SK-N-SH treated with all-trans-retinoic acid at 6 μM for 48 hours (cell line): ENCODE data around the gene EDIL3.

Experiments
- ATAC-seq: fragments of 200-7000 bp; cut with Tn5 transposase; 3 replicates; pipeline ENCODE4 v1.9.1; 2020; ENCODE audit warnings: mild to moderate bottlenecking, moderate library complexity
- BACH2 ChIP-seq: fragments of 250-450 bp; sonication (Bioruptor Pico); IDR thresholded peaks from 2 replicates; pipeline ENCODE4 v1.9.0; 2021; ENCODE audit warnings: mild to moderate bottlenecking, borderline replicate concordance
- CSDC2 ChIP-seq: fragments of 250-450 bp; sonication (Bioruptor Pico); IDR thresholded peaks from 2 replicates; pipeline ENCODE4 v1.5.0; 2020; ENCODE audit warnings: mild to moderate bottlenecking, moderate library complexity
- GLIS3 ChIP-seq: fragments of 250-450 bp; sonication (Bioruptor Pico); IDR thresholded peaks from 2 replicates; pipeline ENCODE4 v1.5.0; 2020; ENCODE audit warnings: mild to moderate bottlenecking, moderate library complexity
- ISL1 ChIP-seq: fragments of 250-450 bp; sonication (Bioruptor Pico); IDR thresholded peaks from 2 replicates; pipeline ENCODE4 v2.1.2; 2022; ENCODE audit warnings: mild to moderate bottlenecking, moderate library complexity
- OSR1 ChIP-seq: fragments of 250-450 bp; sonication (Bioruptor Pico); IDR thresholded peaks from 2 replicates; pipeline ENCODE4 v1.8.0; 2022; ENCODE audit warnings: moderate library complexity, mild to moderate bottlenecking, inconsistent platforms
- PPARA ChIP-seq: fragments of 250-450 bp; sonication (Bioruptor Pico); IDR thresholded peaks from 2 replicates; pipeline ENCODE4 v1.5.0; 2020; ENCODE audit warnings: mild to moderate bottlenecking, borderline replicate concordance
- SNAI2 ChIP-seq: fragments of 250-450 bp; sonication (Bioruptor Pico); IDR thresholded peaks from 2 replicates; pipeline ENCODE4 v1.5.0; 2020; ENCODE audit warnings: mild to moderate bottlenecking, moderate library complexity
- TCF4 ChIP-seq: fragments of 250-450 bp; sonication (Bioruptor Pico); IDR thresholded peaks from 2 replicates; pipeline ENCODE4 v1.8.0; 2021; ENCODE audit warnings: mild to moderate bottlenecking, moderate library complexity, borderline replicate concordance
- TOX ChIP-seq: fragments of 250-450 bp; sonication (Bioruptor Pico); IDR thresholded peaks from 2 replicates; pipeline ENCODE4 v1.8.0; 2021; ENCODE audit warnings: mild to moderate bottlenecking, moderate library complexity, borderline replicate concordance
- ZC3H10 ChIP-seq: fragments of 250-450 bp; sonication (Bioruptor Pico); IDR thresholded peaks from 2 replicates; pipeline ENCODE4 v1.5.1; 2021; ENCODE audit warnings: mild to moderate bottlenecking, moderate library complexity
- ZFP3 ChIP-seq: fragments of 250-450 bp; sonication (Bioruptor Pico); IDR thresholded peaks from 2 replicates; pipeline ENCODE4 v1.5.0; 2020; ENCODE audit warnings: mild to moderate bottlenecking, moderate library complexity
- ZFP30 ChIP-seq: fragments of 450-650 bp; formaldehyde crosslinking; IDR thresholded peaks from 2 replicates; pipeline ENCODE4 v1.5.0; 2022; ENCODE audit warnings: mild to moderate bottlenecking, moderate library complexity
- ZNF70 ChIP-seq: fragments of 450-650 bp; formaldehyde crosslinking; IDR thresholded peaks from 2 replicates; pipeline ENCODE4 v1.5.0; 2020; ENCODE audit warnings: mild to moderate bottlenecking, moderate library complexity
- ZNF8 ChIP-seq: fragments of 450-650 bp; formaldehyde crosslinking; IDR thresholded peaks from 2 replicates; pipeline ENCODE4 v1.5.0; 2020; ENCODE audit warnings: mild to moderate bottlenecking, moderate library complexity
- TF ChIP-seq, protein P1 (sequence below): fragments of 250-450 bp; sonication (Bioruptor Pico); IDR thresholded peaks from 2 replicates; pipeline ENCODE4 v1.5.0; 2020; ENCODE audit warnings: mild to moderate bottlenecking, moderate library complexity
- TF ChIP-seq, protein P2 (sequence below): fragments of 250-450 bp; sonication (Bioruptor Pico); IDR thresholded peaks from 2 replicates; pipeline ENCODE4 v1.8.0; 2020; ENCODE audit warnings: mild to moderate bottlenecking, moderate library complexity, borderline replicate concordance
- TF ChIP-seq, protein P3 (sequence below): fragments of 250-450 bp; sonication (Bioruptor Pico); IDR thresholded peaks from 2 replicates; pipeline ENCODE4 v1.5.1; 2021; ENCODE audit warnings: mild to moderate bottlenecking, moderate library complexity
- TF ChIP-seq, protein P4 (sequence below): fragments of 250-450 bp; sonication (Bioruptor Pico); IDR thresholded peaks from 2 replicates; pipeline ENCODE4 v1.8.0; 2021; ENCODE audit warnings: low read depth, mild to moderate bottlenecking, moderate library complexity, borderline replicate concordance
- TF ChIP-seq, protein P5 (sequence below): fragments of 250-450 bp; sonication (Bioruptor Pico); IDR thresholded peaks from 2 replicates; pipeline ENCODE4 v1.5.1; 2020; ENCODE audit warnings: low read depth, mild to moderate bottlenecking, moderate library complexity

The EDIL3 gene

DNA sequence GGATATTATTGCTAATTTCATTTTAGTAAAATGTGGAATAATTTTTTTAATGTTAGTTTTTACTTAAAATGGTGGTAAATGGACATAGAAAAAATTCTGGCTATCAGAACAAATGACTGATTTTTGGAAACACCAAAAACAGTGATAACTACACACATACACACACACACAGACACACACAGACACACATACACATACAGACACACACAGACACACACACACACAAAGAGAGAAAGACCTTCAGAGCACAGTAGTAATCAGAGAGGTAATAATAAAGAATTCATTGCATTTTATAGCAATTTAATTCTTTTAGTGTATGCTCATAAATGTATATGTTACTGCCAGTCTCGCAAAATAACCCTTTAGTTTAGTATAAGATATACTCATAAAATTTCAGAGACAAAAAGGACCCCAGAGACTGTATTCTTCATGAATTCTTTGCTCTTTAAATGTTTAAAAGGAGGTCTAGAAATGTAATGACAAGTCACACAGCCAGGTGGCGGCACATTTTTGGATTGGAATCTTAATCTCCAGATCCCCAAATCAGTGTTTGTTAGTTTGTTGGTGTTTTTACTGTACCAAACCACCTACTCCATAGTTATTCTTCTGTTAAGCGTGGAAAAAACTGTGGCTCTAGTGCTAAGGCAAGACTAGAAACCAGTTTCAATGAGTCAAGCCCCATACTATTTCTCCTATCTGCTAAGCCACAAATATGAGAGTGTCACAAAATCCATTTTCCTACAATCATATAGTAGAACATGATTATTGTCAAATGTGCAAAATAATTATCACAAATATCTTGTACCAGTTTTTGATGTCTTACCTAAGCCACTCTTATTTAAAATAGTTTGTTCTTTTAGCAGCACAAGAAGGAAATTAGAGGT lies 109.9 kb downstream of the EDIL3 start:
- TF ChIP-seq ZC3H10 (no peak), OSR1 (CRISPR knock-in tag) (no peak)
- peak; percentile 66 for ATAC-seq

DNA sequence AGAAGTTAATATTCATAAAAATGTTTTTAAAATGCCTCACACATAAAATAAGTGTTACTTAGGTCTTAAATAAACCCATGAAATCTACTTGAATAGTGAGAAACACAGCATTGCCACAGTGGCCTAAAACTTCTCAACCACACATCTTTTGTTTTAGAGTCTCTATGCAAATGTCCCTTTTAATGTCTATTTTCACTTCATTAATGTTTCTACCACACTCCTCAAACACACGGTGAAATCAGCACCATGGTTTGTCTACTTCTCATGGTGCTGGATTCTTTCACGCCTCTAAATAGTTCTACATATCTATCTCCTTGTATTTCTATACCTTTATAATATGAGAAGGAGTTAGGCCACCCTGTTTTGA lies 111.2 kb downstream of the EDIL3 start:
- ATAC-seq, result no peak
- TF ChIP-seq ZC3H10, result no peak
- TF ChIP-seq TCF4, result no peak
- no peak for TF ChIP-seq BACH2 (CRISPR knock-in tag)
- TF ChIP-seq, protein P1, sequence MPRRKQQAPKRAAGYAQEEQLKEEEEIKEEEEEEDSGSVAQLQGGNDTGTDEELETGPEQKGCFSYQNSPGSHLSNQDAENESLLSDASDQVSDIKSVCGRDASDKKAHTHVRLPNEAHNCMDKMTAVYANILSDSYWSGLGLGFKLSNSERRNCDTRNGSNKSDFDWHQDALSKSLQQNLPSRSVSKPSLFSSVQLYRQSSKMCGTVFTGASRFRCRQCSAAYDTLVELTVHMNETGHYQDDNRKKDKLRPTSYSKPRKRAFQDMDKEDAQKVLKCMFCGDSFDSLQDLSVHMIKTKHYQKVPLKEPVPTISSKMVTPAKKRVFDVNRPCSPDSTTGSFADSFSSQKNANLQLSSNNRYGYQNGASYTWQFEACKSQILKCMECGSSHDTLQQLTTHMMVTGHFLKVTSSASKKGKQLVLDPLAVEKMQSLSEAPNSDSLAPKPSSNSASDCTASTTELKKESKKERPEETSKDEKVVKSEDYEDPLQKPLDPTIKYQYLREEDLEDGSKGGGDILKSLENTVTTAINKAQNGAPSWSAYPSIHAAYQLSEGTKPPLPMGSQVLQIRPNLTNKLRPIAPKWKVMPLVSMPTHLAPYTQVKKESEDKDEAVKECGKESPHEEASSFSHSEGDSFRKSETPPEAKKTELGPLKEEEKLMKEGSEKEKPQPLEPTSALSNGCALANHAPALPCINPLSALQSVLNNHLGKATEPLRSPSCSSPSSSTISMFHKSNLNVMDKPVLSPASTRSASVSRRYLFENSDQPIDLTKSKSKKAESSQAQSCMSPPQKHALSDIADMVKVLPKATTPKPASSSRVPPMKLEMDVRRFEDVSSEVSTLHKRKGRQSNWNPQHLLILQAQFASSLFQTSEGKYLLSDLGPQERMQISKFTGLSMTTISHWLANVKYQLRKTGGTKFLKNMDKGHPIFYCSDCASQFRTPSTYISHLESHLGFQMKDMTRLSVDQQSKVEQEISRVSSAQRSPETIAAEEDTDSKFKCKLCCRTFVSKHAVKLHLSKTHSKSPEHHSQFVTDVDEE (CRISPR knock-in tag), result no peak
- TF ChIP-seq GLIS3 (CRISPR knock-in tag), result no peak
- no peak for TF ChIP-seq ZNF70 (CRISPR knock-in tag)
- no peak for TF ChIP-seq ISL1 (CRISPR knock-in tag)
- TF ChIP-seq CSDC2 (CRISPR knock-in tag), result no peak
- TF ChIP-seq, protein P2, sequence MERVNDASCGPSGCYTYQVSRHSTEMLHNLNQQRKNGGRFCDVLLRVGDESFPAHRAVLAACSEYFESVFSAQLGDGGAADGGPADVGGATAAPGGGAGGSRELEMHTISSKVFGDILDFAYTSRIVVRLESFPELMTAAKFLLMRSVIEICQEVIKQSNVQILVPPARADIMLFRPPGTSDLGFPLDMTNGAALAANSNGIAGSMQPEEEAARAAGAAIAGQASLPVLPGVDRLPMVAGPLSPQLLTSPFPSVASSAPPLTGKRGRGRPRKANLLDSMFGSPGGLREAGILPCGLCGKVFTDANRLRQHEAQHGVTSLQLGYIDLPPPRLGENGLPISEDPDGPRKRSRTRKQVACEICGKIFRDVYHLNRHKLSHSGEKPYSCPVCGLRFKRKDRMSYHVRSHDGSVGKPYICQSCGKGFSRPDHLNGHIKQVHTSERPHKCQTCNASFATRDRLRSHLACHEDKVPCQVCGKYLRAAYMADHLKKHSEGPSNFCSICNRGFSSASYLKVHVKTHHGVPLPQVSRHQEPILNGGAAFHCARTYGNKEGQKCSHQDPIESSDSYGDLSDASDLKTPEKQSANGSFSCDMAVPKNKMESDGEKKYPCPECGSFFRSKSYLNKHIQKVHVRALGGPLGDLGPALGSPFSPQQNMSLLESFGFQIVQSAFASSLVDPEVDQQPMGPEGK (CRISPR knock-in tag), result no peak
- TF ChIP-seq, protein P3, sequence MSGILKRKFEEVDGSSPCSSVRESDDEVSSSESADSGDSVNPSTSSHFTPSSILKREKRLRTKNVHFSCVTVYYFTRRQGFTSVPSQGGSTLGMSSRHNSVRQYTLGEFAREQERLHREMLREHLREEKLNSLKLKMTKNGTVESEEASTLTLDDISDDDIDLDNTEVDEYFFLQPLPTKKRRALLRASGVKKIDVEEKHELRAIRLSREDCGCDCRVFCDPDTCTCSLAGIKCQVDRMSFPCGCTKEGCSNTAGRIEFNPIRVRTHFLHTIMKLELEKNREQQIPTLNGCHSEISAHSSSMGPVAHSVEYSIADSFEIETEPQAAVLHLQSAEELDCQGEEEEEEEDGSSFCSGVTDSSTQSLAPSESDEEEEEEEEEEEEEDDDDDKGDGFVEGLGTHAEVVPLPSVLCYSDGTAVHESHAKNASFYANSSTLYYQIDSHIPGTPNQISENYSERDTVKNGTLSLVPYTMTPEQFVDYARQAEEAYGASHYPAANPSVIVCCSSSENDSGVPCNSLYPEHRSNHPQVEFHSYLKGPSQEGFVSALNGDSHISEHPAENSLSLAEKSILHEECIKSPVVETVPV (CRISPR knock-in tag), result no peak
- TF ChIP-seq ZNF8 (CRISPR knock-in tag), result no peak
- TF ChIP-seq, protein P4, sequence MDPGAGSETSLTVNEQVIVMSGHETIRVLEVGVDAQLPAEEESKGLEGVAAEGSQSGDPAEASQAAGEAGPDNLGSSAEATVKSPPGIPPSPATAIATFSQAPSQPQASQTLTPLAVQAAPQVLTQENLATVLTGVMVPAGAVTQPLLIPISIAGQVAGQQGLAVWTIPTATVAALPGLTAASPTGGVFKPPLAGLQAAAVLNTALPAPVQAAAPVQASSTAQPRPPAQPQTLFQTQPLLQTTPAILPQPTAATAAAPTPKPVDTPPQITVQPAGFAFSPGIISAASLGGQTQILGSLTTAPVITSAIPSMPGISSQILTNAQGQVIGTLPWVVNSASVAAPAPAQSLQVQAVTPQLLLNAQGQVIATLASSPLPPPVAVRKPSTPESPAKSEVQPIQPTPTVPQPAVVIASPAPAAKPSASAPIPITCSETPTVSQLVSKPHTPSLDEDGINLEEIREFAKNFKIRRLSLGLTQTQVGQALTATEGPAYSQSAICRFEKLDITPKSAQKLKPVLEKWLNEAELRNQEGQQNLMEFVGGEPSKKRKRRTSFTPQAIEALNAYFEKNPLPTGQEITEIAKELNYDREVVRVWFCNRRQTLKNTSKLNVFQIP (CRISPR knock-in tag), result no peak
- no peak for TF ChIP-seq ZFP30 (CRISPR knock-in tag)
- TF ChIP-seq PPARA (CRISPR knock-in tag), result no peak
- no peak for TF ChIP-seq SNAI2 (CRISPR knock-in tag)
- no peak for TF ChIP-seq OSR1 (CRISPR knock-in tag)
- TF ChIP-seq, protein P5, sequence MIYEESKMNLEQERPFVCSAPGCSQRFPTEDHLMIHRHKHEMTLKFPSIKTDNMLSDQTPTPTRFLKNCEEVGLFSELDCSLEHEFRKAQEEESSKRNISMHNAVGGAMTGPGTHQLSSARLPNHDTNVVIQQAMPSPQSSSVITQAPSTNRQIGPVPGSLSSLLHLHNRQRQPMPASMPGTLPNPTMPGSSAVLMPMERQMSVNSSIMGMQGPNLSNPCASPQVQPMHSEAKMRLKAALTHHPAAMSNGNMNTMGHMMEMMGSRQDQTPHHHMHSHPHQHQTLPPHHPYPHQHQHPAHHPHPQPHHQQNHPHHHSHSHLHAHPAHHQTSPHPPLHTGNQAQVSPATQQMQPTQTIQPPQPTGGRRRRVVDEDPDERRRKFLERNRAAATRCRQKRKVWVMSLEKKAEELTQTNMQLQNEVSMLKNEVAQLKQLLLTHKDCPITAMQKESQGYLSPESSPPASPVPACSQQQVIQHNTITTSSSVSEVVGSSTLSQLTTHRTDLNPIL, result no peak
- no peak for TF ChIP-seq TOX (CRISPR knock-in tag)
- no peak for TF ChIP-seq ZFP3 (CRISPR knock-in tag)
- TF ChIP-seq, all 23 proteins: peak for 0

DNA sequence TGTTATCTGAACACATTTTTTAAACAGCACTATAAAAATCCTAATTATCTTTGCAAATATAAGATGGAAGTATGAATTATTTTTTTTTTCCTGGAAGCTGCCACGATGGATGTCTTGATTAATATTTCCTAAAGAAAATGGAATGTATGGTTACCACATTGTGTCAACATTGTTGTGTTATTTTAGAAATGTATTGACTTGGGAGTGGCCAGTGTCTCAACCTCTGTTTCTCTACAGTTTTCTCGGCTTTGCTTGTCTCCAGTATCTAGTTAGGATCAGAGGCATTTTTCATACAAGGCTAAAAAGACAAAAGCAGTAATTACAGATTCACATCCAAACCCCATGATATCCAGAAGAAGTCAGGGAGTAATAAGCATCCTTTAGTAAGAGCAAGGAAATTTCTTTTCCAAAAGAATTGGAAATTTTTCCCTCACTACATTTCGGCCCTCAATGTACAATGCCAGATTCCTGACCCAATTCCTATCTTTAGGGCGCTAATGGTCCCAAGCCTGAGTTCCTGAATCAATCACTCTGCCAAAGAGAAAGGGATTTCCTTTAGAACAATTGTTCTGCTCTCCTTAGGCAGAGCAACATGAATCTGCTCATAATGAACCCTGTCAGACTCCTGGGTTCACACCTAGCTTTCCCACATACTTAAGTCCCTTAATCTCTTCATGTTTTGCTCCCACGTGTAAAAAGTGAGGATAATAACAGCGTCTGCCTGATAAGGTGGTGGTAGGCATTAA lies 111.7 kb downstream of the EDIL3 start:
- no peak for TF ChIP-seq SNAI2 (CRISPR knock-in tag)
- TF ChIP-seq, protein P4 (CRISPR knock-in tag), result no peak
- TF ChIP-seq ISL1 (CRISPR knock-in tag), result no peak
- TF ChIP-seq PPARA (CRISPR knock-in tag), result no peak
- TF ChIP-seq TCF4, result no peak
- TF ChIP-seq ZFP30 (CRISPR knock-in tag), result no peak
- no peak for TF ChIP-seq BACH2 (CRISPR knock-in tag)
- no peak for TF ChIP-seq OSR1 (CRISPR knock-in tag)
- ATAC-seq, result no peak
